Keratinocyte (primary cell): ENCODE results near the gene GCH1. TPM values are rescaled to one million over a fixed set of nuclear protein-coding genes. Genes with fewer than 3 reads are reported as not detected.

Experiments used
- DNase-seq: peaks from one replicate; pipeline ENCODE4 v3.0.0-alpha.2; 2011; ENCODE audit warnings: low read depth, missing footprints, low spot score
- FAIRE-seq: peaks from 2 replicates; lab custom pipeline; 2011; peaks lifted over from hg19 to GRCh38; lab: Jason Lieb, UNC
- H2AFZ ChIP-seq: 2 replicates; pipeline ENCODE4 v1.6.0; 2012; ENCODE audit warnings: low read length, control low read depth, inconsistent platforms; ENCODE audit not compliant: control insufficient read depth
- H3K27ac ChIP-seq: 2 replicates; pipeline ENCODE4 v1.5.1; 2011; ENCODE audit warnings: low read length; ENCODE audit not compliant: control insufficient read depth, insufficient read depth
- H3K27me3 ChIP-seq: 3 replicates; pipeline ENCODE4 v1.6.0; 2011; ENCODE audit warnings: low read length; ENCODE audit not compliant: control insufficient read depth, insufficient read depth; ENCODE audit errors: extremely low read depth
- H3K36me3 ChIP-seq, 2 experiments: 2 replicates in 1 of 2; 3 replicates in 1 of 2; pipeline ENCODE4 v1.5.1; 2011; ENCODE audit warnings: low read length in 2 of 2, mild to moderate bottlenecking in 1 of 2; ENCODE audit not compliant: control insufficient read depth in 2 of 2, insufficient read depth in 2 of 2; ENCODE audit errors: extremely low read depth in 1 of 2
- H3K4me1 ChIP-seq: 3 replicates; pipeline ENCODE4 v1.5.1; 2011; ENCODE audit warnings: low read length; ENCODE audit not compliant: control insufficient read depth, insufficient read depth; ENCODE audit errors: extremely low read depth
- H3K4me2 ChIP-seq: 3 replicates; pipeline ENCODE4 v1.6.0; 2011; ENCODE audit warnings: low read depth, low read length; ENCODE audit not compliant: control insufficient read depth, insufficient read depth; ENCODE audit errors: extremely low read depth
- H3K4me3 ChIP-seq, 3 experiments: fragments of 200-600 bp in 1 of 3; sonication (generic) in 1 of 3; 2 replicates in 2 of 3; 3 replicates in 1 of 3; pipeline ENCODE4 v1.5.1; 2011 to 2016; ENCODE audit warnings: low read length in 3 of 3, mild to moderate bottlenecking in 3 of 3, control low read depth in 2 of 3, inconsistent platforms in 1 of 3, low read depth in 1 of 3, mixed read lengths in 1 of 3, mixed run types in 1 of 3, moderate library complexity in 1 of 3; ENCODE audit not compliant: control insufficient read depth in 2 of 3, insufficient read depth in 2 of 3; ENCODE audit errors: extremely low read depth in 1 of 3
- H3K79me2 ChIP-seq: 2 replicates; pipeline ENCODE4 v1.6.0; 2012; ENCODE audit warnings: low read length; ENCODE audit not compliant: control insufficient read depth, insufficient read depth
- H3K9ac ChIP-seq: 3 replicates; pipeline ENCODE4 v1.6.0; 2011; ENCODE audit warnings: low read length; ENCODE audit not compliant: control insufficient read depth, insufficient read depth; ENCODE audit errors: extremely low read depth
- H3K9me1 ChIP-seq: 3 replicates; pipeline ENCODE4 v1.6.0; 2011; ENCODE audit warnings: low read length; ENCODE audit not compliant: control insufficient read depth, insufficient read depth; ENCODE audit errors: extremely low read depth
- H3K9me3 ChIP-seq: 2 replicates; pipeline ENCODE4 v1.5.1; 2012; ENCODE audit warnings: low read depth, low read length; ENCODE audit not compliant: control insufficient read depth
- H4K20me1 ChIP-seq: 3 replicates; pipeline ENCODE4 v1.6.0; 2011; ENCODE audit warnings: low read length; ENCODE audit not compliant: control insufficient read depth, insufficient read depth; ENCODE audit errors: extremely low read depth
- EZH2 ChIP-seq: IDR thresholded peaks from one replicate; pipeline ENCODE4 v1.6.1; 2012; ENCODE audit warnings: inconsistent platforms, mild to moderate bottlenecking, low read length, moderate library complexity
- dilution Hi-C: fragments of 300-500 bp; cut with MboI; formaldehyde crosslinking; loops from one replicate; pipeline ENCODE4 v1.7.0; 2020; ENCODE audit warnings: low sequenced_read_pairs; ENCODE audit not compliant: extremely low pct_ligation_motif_present
- polyA plus RNA-seq, 5 experiments: library from polyadenylated mRNA; depleted of rRNA in 3 of 5; stranded (reverse) in 3 of 5; stranded (forward) in 1 of 5; unstranded in 1 of 5; fragments of >200 nt; gene quantifications; 1 replicate in 1 of 5; 2 replicates in 3 of 5; 3 replicates in 1 of 5; pipeline versions ENCODE4 v1.2.1 to v1.2.3, GENCODE V29; 2011 to 2012; ENCODE audit warnings: missing spikeins in 2 of 5, low read depth in 1 of 5, low replicate concordance in 1 of 5
- TF ChIP-seq, protein P1 (sequence below), 3 experiments: IDR thresholded peaks in 1 of 3; conservative IDR thresholded peaks in 1 of 3; optimal IDR thresholded peaks in 1 of 3; 2 replicates in 2 of 3; 3 replicates in 1 of 3; pipeline versions ENCODE3 to v1.5.1; 2011; ENCODE audit warnings: low read length in 3 of 3, mild to moderate bottlenecking in 3 of 3, moderate library complexity in 2 of 3, control low read depth in 1 of 3, inconsistent platforms in 1 of 3; ENCODE audit not compliant: insufficient read depth in 2 of 3; ENCODE audit errors: extremely low read depth in 1 of 3

GCH1 gene
- polyA plus RNA-seq, 1 donor (not counting 4 experiments of a cell fraction or from before 2014, with no cell fraction given): 3.4 TPM

DNA sequence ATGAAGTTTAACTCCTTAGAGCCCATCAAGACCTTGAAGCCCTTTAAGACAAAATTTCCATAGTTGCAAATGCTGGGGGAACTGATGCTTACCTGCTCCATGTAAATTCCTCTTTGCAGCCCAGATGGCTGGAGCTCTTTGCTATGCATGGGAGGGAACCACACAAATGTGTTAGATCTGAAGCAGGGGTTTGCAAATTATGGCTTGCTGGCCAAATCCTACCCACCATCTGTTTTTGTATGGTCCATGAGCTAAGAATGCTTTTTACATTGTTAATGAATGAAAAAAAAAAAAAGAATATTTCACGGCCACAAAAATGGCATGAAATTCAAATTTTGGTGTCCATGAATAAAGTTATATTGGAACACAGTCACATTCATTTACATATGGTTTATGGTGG, 74.6 kb downstream of the GCH1 start:
- no peaks in the 10 kb centered on the region for H3K27me3 ChIP-seq
- H3K9me3 ChIP-seq: no peaks in the 10 kb centered on the region
- no peaks in the 10 kb centered on the region for H3K79me2 ChIP-seq
- H3K4me2 ChIP-seq: no peak overlapping the region
- FAIRE-seq (no peak), DNase-seq (no peak)
- H3K9me1 ChIP-seq: no peaks in the 10 kb centered on the region
- H4K20me1 ChIP-seq: no peaks in the 10 kb centered on the region
- no peaks in the 10 kb centered on the region for H3K36me3 ChIP-seq
- no peak overlapping the region for H3K4me3 ChIP-seq
- H3K4me1 ChIP-seq: no peaks in the 10 kb centered on the region
- dilution Hi-C loops: no loop called here
- TF ChIP-seq, protein P1, sequence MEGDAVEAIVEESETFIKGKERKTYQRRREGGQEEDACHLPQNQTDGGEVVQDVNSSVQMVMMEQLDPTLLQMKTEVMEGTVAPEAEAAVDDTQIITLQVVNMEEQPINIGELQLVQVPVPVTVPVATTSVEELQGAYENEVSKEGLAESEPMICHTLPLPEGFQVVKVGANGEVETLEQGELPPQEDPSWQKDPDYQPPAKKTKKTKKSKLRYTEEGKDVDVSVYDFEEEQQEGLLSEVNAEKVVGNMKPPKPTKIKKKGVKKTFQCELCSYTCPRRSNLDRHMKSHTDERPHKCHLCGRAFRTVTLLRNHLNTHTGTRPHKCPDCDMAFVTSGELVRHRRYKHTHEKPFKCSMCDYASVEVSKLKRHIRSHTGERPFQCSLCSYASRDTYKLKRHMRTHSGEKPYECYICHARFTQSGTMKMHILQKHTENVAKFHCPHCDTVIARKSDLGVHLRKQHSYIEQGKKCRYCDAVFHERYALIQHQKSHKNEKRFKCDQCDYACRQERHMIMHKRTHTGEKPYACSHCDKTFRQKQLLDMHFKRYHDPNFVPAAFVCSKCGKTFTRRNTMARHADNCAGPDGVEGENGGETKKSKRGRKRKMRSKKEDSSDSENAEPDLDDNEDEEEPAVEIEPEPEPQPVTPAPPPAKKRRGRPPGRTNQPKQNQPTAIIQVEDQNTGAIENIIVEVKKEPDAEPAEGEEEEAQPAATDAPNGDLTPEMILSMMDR (optimal IDR thresholded peaks at IDR 0.05 in 1 of 3, IDR thresholded peaks at IDR 0.05 in 1 of 3, conservative IDR thresholded peaks at IDR 0.05 in 1 of 3; ENCODE audit: extremely low read depth in 1 of 3, insufficient read depth in 2 of 3, low read length in 3 of 3): no peak
- no peak for TF ChIP-seq EZH2
- no peak overlapping the region for H3K27ac ChIP-seq
- H3K9ac ChIP-seq: no peak overlapping the region
- no peak overlapping the region for H2AFZ ChIP-seq

DNA sequence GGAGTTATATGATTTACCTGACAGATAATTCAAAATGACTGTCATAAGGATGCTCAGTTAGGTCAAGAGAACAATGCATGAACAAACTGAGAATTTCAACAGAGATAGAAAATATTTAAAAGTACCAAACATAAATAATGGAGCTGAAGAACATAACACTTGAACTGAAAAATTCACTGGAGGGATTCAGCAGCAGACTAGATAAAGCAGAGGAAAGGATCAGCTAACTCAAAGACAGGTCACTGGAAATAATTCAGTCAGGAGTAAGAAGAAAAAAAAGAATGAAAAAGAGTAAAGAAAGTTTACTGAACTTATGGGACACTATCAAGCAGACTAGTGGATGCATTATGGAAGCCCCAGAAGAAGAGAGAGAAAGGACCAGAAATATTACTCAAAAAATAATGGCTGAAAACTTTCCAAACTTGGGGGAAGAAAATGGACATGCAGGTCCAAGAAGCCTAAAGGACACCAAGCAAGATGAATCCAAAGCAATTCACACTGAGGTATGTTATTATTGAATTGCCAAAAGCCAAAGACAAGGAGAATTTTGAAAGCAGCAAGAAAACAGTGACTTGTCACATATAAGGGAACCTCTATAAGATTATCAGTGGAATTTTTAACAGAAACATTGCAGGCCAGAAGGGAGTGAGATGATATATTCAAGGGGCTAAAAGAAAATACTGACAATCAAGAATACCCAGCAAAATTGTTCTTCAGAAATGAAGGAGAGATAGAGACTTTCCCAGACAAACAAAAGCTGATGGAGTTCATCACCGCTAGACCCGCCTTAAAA, 78.7 kb downstream of the GCH1 start:
- TF ChIP-seq, protein P1 (optimal IDR thresholded peaks at IDR 0.05 in 1 of 3, IDR thresholded peaks at IDR 0.05 in 1 of 3, conservative IDR thresholded peaks at IDR 0.05 in 1 of 3; ENCODE audit: extremely low read depth in 1 of 3, insufficient read depth in 2 of 3, low read length in 3 of 3): no peak
- TF ChIP-seq EZH2: no peak
- no peak overlapping the region for H3K4me2 ChIP-seq
- DNase-seq (no peak), FAIRE-seq (no peak)
- no peaks in the 10 kb centered on the region for H3K4me1 ChIP-seq
- H4K20me1 ChIP-seq: no peaks in the 10 kb centered on the region
- no peaks in the 10 kb centered on the region for H3K9me3 ChIP-seq
- H3K79me2 ChIP-seq: no peaks in the 10 kb centered on the region
- H3K9me1 ChIP-seq: no peaks in the 10 kb centered on the region
- no peak overlapping the region for H3K4me3 ChIP-seq
- no peaks in the 10 kb centered on the region for H3K36me3 ChIP-seq
- H3K27me3 ChIP-seq: peaks cover 3% of the 10 kb centered on the region
- dilution Hi-C loops: no loop called here
- no peak overlapping the region for H3K27ac ChIP-seq
- no peak overlapping the region for H2AFZ ChIP-seq
- H3K9ac ChIP-seq: no peak overlapping the region
